ENCODE data around the gene UBL4A. TPM values are rescaled to one million over a fixed set of nuclear protein-coding genes. Genes with fewer than 3 reads are reported as not detected.
A peak's percentile ranks its signal among the peaks of the same experiment; 100 is the strongest.

The UBL4A gene
- total and polyA plus RNA-seq, 9 of the 15 experiments (the other 6 are each of a cell fraction or from before 2014, with no cell fraction given) = 15.2 to 140 (median 100) TPM

- TF ChIP-seq ZBTB49 (CRISPR knock-in tag; IDR thresholded peaks at IDR 0.05; ENCODE audit: borderline replicate concordance) = no peak
- TF ChIP-seq HMGN3 (IDR thresholded peaks at IDR 0.05; ENCODE audit: borderline replicate concordance, extremely low read depth, insufficient read length, low read depth, low read length) = peak; percentile 41
- TF ChIP-seq BRD4 (IDR thresholded peaks at IDR 0.05) = no peak
- TF ChIP-seq MTA2 (IDR thresholded peaks at IDR 0.05; ENCODE audit: low read depth) = no peak
- TF ChIP-seq SAFB2 (IDR thresholded peaks at IDR 0.05; ENCODE audit: borderline replicate concordance, low read depth, low read length, severe bottlenecking) = no peak
- no peak for TF ChIP-seq ZNF217 (CRISPR knock-in tag; IDR thresholded peaks at IDR 0.05)
- TF ChIP-seq NR1H2 (CRISPR knock-in tag; IDR thresholded peaks at IDR 0.05) = no peak
- no peak for TF ChIP-seq ZNF76 (CRISPR knock-in tag; IDR thresholded peaks at IDR 0.05; ENCODE audit: borderline replicate concordance)
- peak; percentile 69; the same call in 1 of the 2 replicates for TF ChIP-seq PHF8 (IDR thresholded peaks at IDR 0.05; ENCODE audit: borderline replicate concordance, low read length)
- no peak for TF ChIP-seq TCF15 (CRISPR knock-in tag; IDR thresholded peaks at IDR 0.05)
- no peak for TF ChIP-seq CHD1 (IDR thresholded peaks at IDR 0.05; ENCODE audit: low read length)
- no peak for TF ChIP-seq RBM39 (optimal IDR thresholded peaks at IDR 0.05; ENCODE audit: low read depth, low read length)
- TF ChIP-seq ZNF740 (CRISPR knock-in tag; IDR thresholded peaks at IDR 0.05) = no peak
- TF ChIP-seq ZNF740 (tag; IDR thresholded peaks at IDR 0.05) = no peak
- no peak for TF ChIP-seq U2AF1 (optimal IDR thresholded peaks at IDR 0.05; ENCODE audit: low read depth, low read length)
- TF ChIP-seq BACH1 (tag; IDR thresholded peaks at IDR 0.05) = no peak
- no peak for TF ChIP-seq CBFA2T3 (IDR thresholded peaks at IDR 0.05)
- TF ChIP-seq ZNF146 (CRISPR knock-in tag; IDR thresholded peaks at IDR 0.05; ENCODE audit: unreplicated experiment) = no peak
- TF ChIP-seq IFI16 (CRISPR knock-in tag; IDR thresholded peaks at IDR 0.05) = no peak
- TF ChIP-seq FOXJ2 (tag; IDR thresholded peaks at IDR 0.05) = no peak
- no peak for TF ChIP-seq TBL1XR1 (IDR thresholded peaks at IDR 0.05; ENCODE audit: low read length in 2 of 2)
- no peak for TF ChIP-seq JUN (IDR thresholded peaks at IDR 0.05; ENCODE audit: borderline replicate concordance, low read depth, low read length)
- no peak for TF ChIP-seq JUN (CRISPR knock-in tag; IDR thresholded peaks at IDR 0.05; ENCODE audit: borderline replicate concordance)
- TF ChIP-seq CAMTA2 (CRISPR knock-in tag; conservative IDR thresholded peaks at IDR 0.05) = no peak
Measured at GRCh38 chrX:154458116-154458953, 28.1 kb downstream of the UBL4A start, which contains the start of gene PLXNA3 (continued).
